Bronchial epithelial cell (primary cell): ENCODE data around the gene FAM168A. TPM values are rescaled to one million over a fixed set of nuclear protein-coding genes. Genes with fewer than 3 reads are reported as not detected.
A peak's percentile ranks its signal among the peaks of the same experiment; 100 is the strongest.

ENCODE experiments used
- DNase-seq: peaks from one replicate; pipeline ENCODE4 v3.0.0-alpha.2; 2010; ENCODE audit warnings: low read depth
- FAIRE-seq: peaks from 2 replicates; lab custom pipeline; 2011; peaks lifted over from hg19 to GRCh38; lab: Jason Lieb, UNC
- H3K27me3 ChIP-seq: 2 replicates; pipeline ENCODE4 v1.5.1; 2011; ENCODE audit warnings: low read length; ENCODE audit not compliant: control insufficient read depth, insufficient read depth
- H3K36me3 ChIP-seq: 2 replicates; pipeline ENCODE4 v1.5.1; 2011; ENCODE audit warnings: low read length; ENCODE audit not compliant: control insufficient read depth, insufficient read depth
- H3K4me3 ChIP-seq: 2 replicates; pipeline ENCODE4 v1.5.1; 2011; ENCODE audit warnings: mild to moderate bottlenecking, low read depth, low read length, control low read depth
- CTCF ChIP-seq: IDR thresholded peaks from 2 replicates; pipeline ENCODE4 v1.5.1; 2011; ENCODE audit warnings: mild to moderate bottlenecking, moderate library complexity, low read length, control low read depth, inconsistent platforms; ENCODE audit not compliant: insufficient read depth, severe bottlenecking
- total RNA-seq: library from RNA; depleted of rRNA; stranded (reverse); fragments of >200 nt; gene quantifications from 2 replicates; pipeline ENCODE4 v1.2.1, GENCODE V29; 2014

The FAM168A gene, protein sequence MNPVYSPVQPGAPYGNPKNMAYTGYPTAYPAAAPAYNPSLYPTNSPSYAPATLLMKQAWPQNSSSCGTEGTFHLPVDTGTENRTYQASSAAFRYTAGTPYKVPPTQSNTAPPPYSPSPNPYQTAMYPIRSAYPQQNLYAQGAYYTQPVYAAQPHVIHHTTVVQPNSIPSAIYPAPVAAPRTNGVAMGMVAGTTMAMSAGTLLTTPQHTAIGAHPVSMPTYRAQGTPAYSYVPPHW
- total RNA-seq, result 4.7 and 5.8 TPM in 2 replicates

- DNase-seq, result peak; percentile 89
- FAIRE-seq, result no peak
These were observed at the start of gene FAM168A for GRCh38 chr11:73597956-73598718. Gene FAM168A, minus strand, starts transcription at chr11:73598112. Its CDS starts 129,638 bp downstream, at chr11:73468474.

GRCh38 chr11:73647459-73648100 lies 49.7 kb upstream of the FAM168A start:
- Histone ChIP-seq H3K4me3 (no peak overlapping the region), H3K36me3 (no peaks in the 10 kb centered on the region), H3K27me3 (no peaks in the 10 kb centered on the region)
- DNase-seq (peak; percentile 60), FAIRE-seq (no peak)
- TF ChIP-seq CTCF, result no peak

More at GRCh38 chr11:73597956-73598718, at the start of gene FAM168A:
- Histone ChIP-seq H3K4me3 (peak within 1 kb of the TSS; percentile 92), H3K36me3 (no peaks in the 10 kb centered on the region), H3K27me3 (no peaks in the 10 kb centered on the region)
- no peak for TF ChIP-seq CTCF

- H3K27me3 ChIP-seq, result no peaks in the 10 kb centered on the region
- FAIRE-seq, result no peak
- H3K4me3 ChIP-seq, result no peak within 1 kb of the TSS
- H3K36me3 ChIP-seq, result no peaks in the 10 kb centered on the region
- peak; percentile 15 for DNase-seq
- no peak for TF ChIP-seq CTCF
These were observed 48.2 kb upstream of the FAM168A start, which contains the start of gene PLEKHB1 for GRCh38 chr11:73645972-73646631. Gene PLEKHB1, plus strand, starts transcription at chr11:73646581. Its CDS starts 28 bp downstream, at chr11:73646609.

DNA sequence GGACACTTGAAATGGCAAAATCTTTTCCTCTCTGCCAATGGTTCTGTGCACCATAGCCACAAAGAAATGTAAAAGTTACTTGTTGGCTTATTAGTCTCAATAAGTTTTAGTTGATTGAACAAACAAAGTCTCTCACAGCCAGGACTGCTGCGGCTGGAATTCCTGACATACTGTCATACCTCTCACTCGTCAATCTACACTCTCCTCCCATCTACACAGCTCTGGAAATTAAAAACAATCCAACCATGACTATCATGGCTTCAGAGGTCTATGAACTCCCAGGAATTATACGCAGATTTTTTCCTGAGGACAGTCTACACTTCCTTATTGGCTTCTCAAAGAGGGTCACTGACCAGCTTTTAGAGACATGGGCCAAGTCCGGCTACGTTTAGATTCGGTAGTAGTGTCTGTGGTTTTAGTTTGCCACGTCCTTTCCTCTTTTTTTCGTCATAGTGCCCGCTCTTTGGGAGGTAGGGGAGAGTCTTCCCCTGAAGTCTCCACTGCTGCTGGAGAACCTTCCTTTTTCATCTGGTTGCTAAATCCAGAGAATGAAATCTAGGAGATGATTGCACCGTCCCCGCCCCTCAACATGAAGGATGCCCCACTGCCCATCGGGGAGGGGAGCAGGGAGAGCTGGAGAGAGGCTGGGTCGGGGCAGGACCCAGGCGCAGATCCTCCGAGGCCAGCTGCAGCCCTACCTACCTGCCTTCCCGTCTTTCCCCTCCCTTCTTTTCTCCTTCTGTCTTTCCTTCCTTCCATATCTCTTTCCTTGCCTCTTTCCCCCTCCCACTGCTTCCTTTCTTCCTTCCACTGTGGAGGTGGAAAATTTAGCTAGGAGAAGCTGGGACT lies 47.4 kb upstream of the FAM168A start:
- Histone ChIP-seq H3K36me3 (no peaks in the 10 kb centered on the region), H3K27me3 (peaks cover 2% of the 10 kb centered on the region), H3K4me3 (no peak overlapping the region)
- no peak for DNase-seq
- FAIRE-seq, result peak; percentile 28
- TF ChIP-seq CTCF, result no peak

DNA sequence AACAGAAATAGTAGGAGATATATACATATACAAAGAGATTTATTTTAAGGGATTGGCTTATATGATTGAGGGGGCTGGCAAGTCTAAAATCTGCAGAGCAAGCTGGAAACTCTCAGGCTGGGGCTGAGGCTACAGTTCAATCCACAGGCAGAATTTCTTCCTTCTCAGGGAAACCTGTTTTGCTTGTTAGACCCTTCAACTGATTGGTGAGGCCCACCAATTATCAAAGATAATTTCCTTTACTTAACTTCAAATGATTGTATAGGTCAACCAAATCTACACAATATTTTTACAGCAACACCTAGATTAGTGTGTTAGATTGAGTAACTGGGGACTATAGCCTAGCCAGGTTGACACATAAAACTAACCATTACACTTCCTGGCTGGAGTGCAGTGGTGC lies 43.8 kb upstream of the FAM168A start:
- DNase-seq (no peak), FAIRE-seq (no peak)
- no peak overlapping the region for H3K4me3 ChIP-seq
- TF ChIP-seq CTCF, result no peak
- H3K27me3 ChIP-seq, result peaks cover 2% of the 10 kb centered on the region
- no peaks in the 10 kb centered on the region for H3K36me3 ChIP-seq
